NB4 (cell line): ENCODE results near the gene SACS.

ENCODE experiments used
- MAX ChIP-seq: IDR thresholded peaks from 2 replicates; pipeline ENCODE4 v1.6.1; 2011; ENCODE audit warnings: low read depth, low read length
- TF ChIP-seq, protein P1 (sequence below): IDR thresholded peaks from one replicate; pipeline ENCODE4 v1.5.1; 2012; ENCODE audit warnings: low read depth, low read length

GRCh38 chr13:23279321-23279720, 154.2 kb downstream of the SACS start:
- TF ChIP-seq, protein P1, sequence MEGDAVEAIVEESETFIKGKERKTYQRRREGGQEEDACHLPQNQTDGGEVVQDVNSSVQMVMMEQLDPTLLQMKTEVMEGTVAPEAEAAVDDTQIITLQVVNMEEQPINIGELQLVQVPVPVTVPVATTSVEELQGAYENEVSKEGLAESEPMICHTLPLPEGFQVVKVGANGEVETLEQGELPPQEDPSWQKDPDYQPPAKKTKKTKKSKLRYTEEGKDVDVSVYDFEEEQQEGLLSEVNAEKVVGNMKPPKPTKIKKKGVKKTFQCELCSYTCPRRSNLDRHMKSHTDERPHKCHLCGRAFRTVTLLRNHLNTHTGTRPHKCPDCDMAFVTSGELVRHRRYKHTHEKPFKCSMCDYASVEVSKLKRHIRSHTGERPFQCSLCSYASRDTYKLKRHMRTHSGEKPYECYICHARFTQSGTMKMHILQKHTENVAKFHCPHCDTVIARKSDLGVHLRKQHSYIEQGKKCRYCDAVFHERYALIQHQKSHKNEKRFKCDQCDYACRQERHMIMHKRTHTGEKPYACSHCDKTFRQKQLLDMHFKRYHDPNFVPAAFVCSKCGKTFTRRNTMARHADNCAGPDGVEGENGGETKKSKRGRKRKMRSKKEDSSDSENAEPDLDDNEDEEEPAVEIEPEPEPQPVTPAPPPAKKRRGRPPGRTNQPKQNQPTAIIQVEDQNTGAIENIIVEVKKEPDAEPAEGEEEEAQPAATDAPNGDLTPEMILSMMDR, result no peak
- no peak for TF ChIP-seq MAX
